ENCODE measurements around the gene SLC7A8. TPM values are rescaled to one million over a fixed set of nuclear protein-coding genes. Genes with fewer than 3 reads are reported as not detected.

The SLC7A8 gene
- total and polyA plus RNA-seq, 8 donors: 1.2 to 102 (median 32.0) TPM

DNA sequence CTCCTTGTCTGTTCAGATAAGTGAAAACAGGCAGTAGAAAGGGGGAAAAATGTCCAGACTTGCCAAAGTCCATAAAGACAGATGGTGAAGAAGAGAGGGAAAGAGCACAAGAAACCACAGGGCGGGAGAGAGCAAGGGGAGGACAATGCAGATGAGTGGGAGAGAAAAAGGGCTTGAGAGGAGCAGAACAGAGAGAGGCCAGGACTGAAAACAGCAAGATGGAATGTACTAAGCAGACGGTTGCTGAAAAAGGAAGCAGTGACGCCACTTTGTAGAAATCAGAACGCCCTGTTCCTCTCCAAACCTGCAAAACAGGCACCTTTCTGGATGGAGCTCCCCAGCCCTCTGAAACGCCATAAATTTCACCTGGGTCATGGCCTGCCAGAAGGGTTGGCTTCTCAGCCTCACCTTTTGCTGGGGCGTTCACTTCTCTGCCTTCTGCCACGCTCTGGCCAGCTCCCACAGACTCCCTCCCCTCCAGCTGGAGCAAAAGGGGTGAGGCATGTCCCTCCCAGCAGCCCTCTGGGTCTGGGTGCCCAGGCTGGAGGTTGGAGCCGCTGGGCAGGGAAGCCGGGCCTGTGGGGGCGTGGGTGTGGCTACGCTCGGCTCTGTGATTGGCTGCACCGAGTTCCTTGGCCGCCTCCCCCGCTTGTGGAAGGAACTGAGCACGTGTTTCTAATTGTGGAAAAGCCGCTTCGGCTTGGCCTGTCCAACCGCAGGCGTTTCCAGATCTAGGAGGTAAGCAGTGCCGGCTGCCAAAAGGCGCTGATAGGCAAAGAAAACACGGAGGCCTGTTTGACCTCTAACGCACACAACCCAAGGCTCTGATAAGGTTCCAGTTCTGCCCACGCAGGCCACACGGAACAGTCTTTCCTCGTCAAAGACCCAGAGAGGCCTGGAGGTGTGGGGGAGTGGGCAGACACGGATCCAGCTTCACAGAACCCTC, 29.3 kb downstream of the SLC7A8 start:
- intact Hi-C loops (cut with DNase I; ENCODE audit: low total_unique reads): no loop called here
- Histone ChIP-seq H3K9me3 (no peaks in the 10 kb centered on the region), H3K4me3 (peak overlapping the region; percentile 27 to 36 (median 32)), H3K27me3 (no peaks in the 10 kb centered on the region), H3K4me1 (peaks cover 27 to 72% (median 42%) of the 10 kb centered on the region in 4 donors), H3K36me3 (peaks cover 0 to 17% (median 6%) of the 10 kb centered on the region in 4 donors), H3K27ac (peak overlapping the region; percentile 88 to 94 (median 93))
- TF ChIP-seq POLR2AphosphoS5 (IDR thresholded peaks at IDR 0.05) (peak; percentile 46 to 85 (median 79)), POLR2A (IDR thresholded peaks at IDR 0.05) (peak in 1 of 4 donors; percentile 56), EP300 (IDR thresholded peaks at IDR 0.05) (peak; percentile 90)
- TF ChIP-seq, protein P1, sequence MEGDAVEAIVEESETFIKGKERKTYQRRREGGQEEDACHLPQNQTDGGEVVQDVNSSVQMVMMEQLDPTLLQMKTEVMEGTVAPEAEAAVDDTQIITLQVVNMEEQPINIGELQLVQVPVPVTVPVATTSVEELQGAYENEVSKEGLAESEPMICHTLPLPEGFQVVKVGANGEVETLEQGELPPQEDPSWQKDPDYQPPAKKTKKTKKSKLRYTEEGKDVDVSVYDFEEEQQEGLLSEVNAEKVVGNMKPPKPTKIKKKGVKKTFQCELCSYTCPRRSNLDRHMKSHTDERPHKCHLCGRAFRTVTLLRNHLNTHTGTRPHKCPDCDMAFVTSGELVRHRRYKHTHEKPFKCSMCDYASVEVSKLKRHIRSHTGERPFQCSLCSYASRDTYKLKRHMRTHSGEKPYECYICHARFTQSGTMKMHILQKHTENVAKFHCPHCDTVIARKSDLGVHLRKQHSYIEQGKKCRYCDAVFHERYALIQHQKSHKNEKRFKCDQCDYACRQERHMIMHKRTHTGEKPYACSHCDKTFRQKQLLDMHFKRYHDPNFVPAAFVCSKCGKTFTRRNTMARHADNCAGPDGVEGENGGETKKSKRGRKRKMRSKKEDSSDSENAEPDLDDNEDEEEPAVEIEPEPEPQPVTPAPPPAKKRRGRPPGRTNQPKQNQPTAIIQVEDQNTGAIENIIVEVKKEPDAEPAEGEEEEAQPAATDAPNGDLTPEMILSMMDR (IDR thresholded peaks at IDR 0.05): no peak
- DNase-seq: peak; percentile 92 to 97
- WGBS, 5 donors: 15 to 32% (median 20%) methylated on average over 16 to 28 of the region's 28 CpGs

GRCh38 chr14:23151342-23151741, 32.1 kb downstream of the SLC7A8 start:
- no peaks in the 10 kb centered on the region for H3K27me3 ChIP-seq
- H3K27ac ChIP-seq: peak overlapping the region in 1 of 5 donors; percentile 93
- H3K36me3 ChIP-seq: peaks cover 0 to 9% (median 5%) of the 10 kb centered on the region in 4 donors
- intact Hi-C loops (cut with DNase I; ENCODE audit: low total_unique reads): no loop called here
- TF ChIP-seq, protein P1 (IDR thresholded peaks at IDR 0.05): no peak
- TF ChIP-seq EP300 (IDR thresholded peaks at IDR 0.05): no peak
- TF ChIP-seq POLR2A (IDR thresholded peaks at IDR 0.05): no peak
- TF ChIP-seq POLR2AphosphoS5 (IDR thresholded peaks at IDR 0.05): no peak
- no peak for DNase-seq
- 83 to 95% (median 88%) methylated on average over 2 of the region's 2 CpGs for WGBS, 5 donors
- H3K9me3 ChIP-seq: no peaks in the 10 kb centered on the region
- H3K4me1 ChIP-seq: peaks cover 27 to 90% (median 56%) of the 10 kb centered on the region in 4 donors
- H3K4me3 ChIP-seq: no peak overlapping the region

GRCh38 chr14:23149745-23150144, 33.7 kb downstream of the SLC7A8 start:
- Histone ChIP-seq H3K9me3 (no peaks in the 10 kb centered on the region), H3K36me3 (peaks cover 0 to 9% (median 5%) of the 10 kb centered on the region in 4 donors), H3K4me1 (peaks cover 22 to 83% (median 53%) of the 10 kb centered on the region in 4 donors), H3K27me3 (no peaks in the 10 kb centered on the region), H3K4me3 (no peak overlapping the region), H3K27ac (peak overlapping the region in 1 of 5 donors; percentile 93)
- no peak for DNase-seq
- TF ChIP-seq, protein P1 (IDR thresholded peaks at IDR 0.05): no peak
- no peak for TF ChIP-seq POLR2AphosphoS5 (IDR thresholded peaks at IDR 0.05)
- TF ChIP-seq POLR2A (IDR thresholded peaks at IDR 0.05): no peak
- no peak for TF ChIP-seq EP300 (IDR thresholded peaks at IDR 0.05)
- intact Hi-C loops (cut with DNase I; ENCODE audit: low total_unique reads): no loop called here

- H3K27ac ChIP-seq: peak overlapping the region in 4 of 5 donors; percentile 8 to 93 (median 40)
- WGBS, 5 donors: 93 to 98% (median 94%) methylated on average over 5 of the region's 5 CpGs
- no peak for TF ChIP-seq EP300 (IDR thresholded peaks at IDR 0.05)
- no peak for TF ChIP-seq POLR2A (IDR thresholded peaks at IDR 0.05)
- TF ChIP-seq, protein P1 (IDR thresholded peaks at IDR 0.05): no peak
These were observed 34.7 kb downstream of the SLC7A8 start for GRCh38 chr14:23148591-23149249.

More at GRCh38 chr14:23148591-23149249, 34.7 kb downstream of the SLC7A8 start:
- intact Hi-C loops (cut with DNase I; ENCODE audit: low total_unique reads): no loop called here
- Histone ChIP-seq H3K4me1 (peaks cover 22 to 75% (median 49%) of the 10 kb centered on the region in 4 donors), H3K36me3 (peaks cover 0 to 9% (median 5%) of the 10 kb centered on the region in 4 donors), H3K4me3 (no peak overlapping the region), H3K27me3 (no peaks in the 10 kb centered on the region), H3K9me3 (no peaks in the 10 kb centered on the region)
- DNase-seq: no peak
